Karpas-422 (cell line): ENCODE data around the gene PBX1. TPM values are rescaled to one million over a fixed set of nuclear protein-coding genes. Genes with fewer than 3 reads are reported as not detected.

Experiments
- DNase-seq: peaks from one replicate; pipeline ENCODE4 v3.0.0-alpha.2; 2015
- H2AFZ ChIP-seq: fragments of 200-600 bp; sonication (generic); 2 replicates; pipeline ENCODE4 v1.6.1; 2014; ENCODE audit warnings: antibody characterized with exemption, low read length, mixed read lengths
- H3K27ac ChIP-seq: fragments of 200-600 bp; sonication (generic); 2 replicates; pipeline ENCODE4 v1.5.1; 2014; ENCODE audit warnings: mild to moderate bottlenecking, low read length, moderate library complexity
- H3K27me3 ChIP-seq: fragments of 200-600 bp; sonication (generic); 2 replicates; pipeline ENCODE4 v1.6.1; 2014; ENCODE audit warnings: low read length, mixed read lengths
- H3K36me3 ChIP-seq: fragments of 200-600 bp; sonication (generic); 2 replicates; pipeline ENCODE4 v1.6.1; 2014; ENCODE audit warnings: low read length, mixed read lengths; ENCODE audit not compliant: insufficient read depth
- H3K4me1 ChIP-seq: fragments of 200-600 bp; sonication (generic); 2 replicates; pipeline ENCODE4 v1.6.1; 2014; ENCODE audit warnings: mild to moderate bottlenecking, low read length, mixed read lengths
- H3K4me2 ChIP-seq: fragments of 200-600 bp; sonication (generic); 2 replicates; pipeline ENCODE4 v1.6.1; 2014; ENCODE audit warnings: low read length, low read depth, mild to moderate bottlenecking; ENCODE audit not compliant: poor library complexity, severe bottlenecking
- H3K4me3 ChIP-seq: fragments of 200-600 bp; sonication (generic); 2 replicates; pipeline ENCODE4 v1.5.1; 2014; ENCODE audit warnings: mild to moderate bottlenecking, antibody characterized with exemption, low read length, mixed read lengths
- H3K79me2 ChIP-seq: fragments of 200-600 bp; sonication (generic); 2 replicates; pipeline ENCODE4 v1.6.1; 2014; ENCODE audit warnings: mild to moderate bottlenecking, low read length, mixed read lengths
- H3K9ac ChIP-seq: fragments of 200-600 bp; sonication (generic); 2 replicates; pipeline ENCODE4 v1.6.0; 2014; ENCODE audit warnings: low read length
- H3K9me2 ChIP-seq: fragments of 200-600 bp; sonication (generic), shearing (Covaris generic); replicated peaks from 2 replicates; pipeline ENCODE4 v1.6.0; 2014; ENCODE audit warnings: mild to moderate bottlenecking, low read length, moderate library complexity; ENCODE audit not compliant: insufficient read depth
- H3K9me3 ChIP-seq: fragments of 300-700, 200-600 bp; sonication (generic); 2 replicates; pipeline ENCODE4 v1.6.1; 2014; ENCODE audit warnings: low read length, mixed read lengths
- H4K20me1 ChIP-seq: fragments of 200-600 bp; sonication (generic); 2 replicates; pipeline ENCODE4 v1.6.1; 2014; ENCODE audit warnings: mild to moderate bottlenecking, antibody characterized with exemption, low read length, low read depth; ENCODE audit not compliant: insufficient read depth
- total RNA-seq: library from RNA; depleted of rRNA; stranded (reverse); fragments of >200 nt; shearing (Covaris generic); gene quantifications from 2 replicates; pipeline ENCODE4 v1.2.3, GENCODE V29; 2014; ENCODE audit warnings: low replicate concordance

Gene PBX1
- total RNA-seq, 1 experiment from 2014 or later = 0.41 TPM

- no peak overlapping the region for H3K27ac ChIP-seq
- no peak overlapping the region for H3K9ac ChIP-seq
- H3K4me3 ChIP-seq = no peak overlapping the region
- H3K4me2 ChIP-seq = no peak overlapping the region
- H3K79me2 ChIP-seq = no peaks in the 10 kb centered on the region
- H3K9me2 ChIP-seq = no peaks in the 10 kb centered on the region
- no peaks in the 10 kb centered on the region for H3K9me3 ChIP-seq
- H4K20me1 ChIP-seq = no peaks in the 10 kb centered on the region
- DNase-seq = no peak
- no peaks in the 10 kb centered on the region for H3K36me3 ChIP-seq
- H2AFZ ChIP-seq = no peak overlapping the region
- no peaks in the 10 kb centered on the region for H3K4me1 ChIP-seq
- no peaks in the 10 kb centered on the region for H3K27me3 ChIP-seq
Observed at GRCh38 chr1:164635059-164635802, 76.2 kb downstream of the PBX1 start.

- Histone ChIP-seq H3K36me3 (no peaks in the 10 kb centered on the region), H3K27me3 (no peaks in the 10 kb centered on the region), H4K20me1 (no peaks in the 10 kb centered on the region), H3K4me1 (no peaks in the 10 kb centered on the region), H3K27ac (no peak overlapping the region), H3K4me2 (no peak overlapping the region), H2AFZ (no peak overlapping the region), H3K79me2 (no peaks in the 10 kb centered on the region), H3K9ac (no peak overlapping the region), H3K4me3 (no peak overlapping the region), H3K9me3 (no peaks in the 10 kb centered on the region), H3K9me2 (no peaks in the 10 kb centered on the region)
- DNase-seq = no peak
Observed at GRCh38 chr1:164635803-164636731, 77.1 kb downstream of the PBX1 start.

GRCh38 chr1:164636757-164637156 is 77.8 kb downstream of the PBX1 start:
- Histone ChIP-seq H3K27ac (no peak overlapping the region), H3K4me3 (no peak overlapping the region), H3K9ac (no peak overlapping the region), H3K9me2 (no peaks in the 10 kb centered on the region), H4K20me1 (no peaks in the 10 kb centered on the region), H3K27me3 (no peaks in the 10 kb centered on the region), H2AFZ (no peak overlapping the region), H3K36me3 (no peaks in the 10 kb centered on the region), H3K79me2 (no peaks in the 10 kb centered on the region), H3K9me3 (no peaks in the 10 kb centered on the region), H3K4me2 (no peak overlapping the region), H3K4me1 (no peaks in the 10 kb centered on the region)
- no peak for DNase-seq

GRCh38 chr1:164637461-164638375 is 78.7 kb downstream of the PBX1 start:
- H2AFZ ChIP-seq = no peak overlapping the region
- H3K79me2 ChIP-seq = no peaks in the 10 kb centered on the region
- H3K9me3 ChIP-seq = no peaks in the 10 kb centered on the region
- no peak overlapping the region for H3K9ac ChIP-seq
- no peaks in the 10 kb centered on the region for H3K4me1 ChIP-seq
- no peak overlapping the region for H3K4me2 ChIP-seq
- H3K27me3 ChIP-seq = no peaks in the 10 kb centered on the region
- no peak overlapping the region for H3K27ac ChIP-seq
- H3K9me2 ChIP-seq = no peaks in the 10 kb centered on the region
- no peaks in the 10 kb centered on the region for H3K36me3 ChIP-seq
- no peak for DNase-seq
- H4K20me1 ChIP-seq = no peaks in the 10 kb centered on the region
- no peak overlapping the region for H3K4me3 ChIP-seq

GRCh38 chr1:164638492-164639202 is 79.7 kb downstream of the PBX1 start:
- no peaks in the 10 kb centered on the region for H3K4me1 ChIP-seq
- H3K4me2 ChIP-seq = no peak overlapping the region
- H3K36me3 ChIP-seq = no peaks in the 10 kb centered on the region
- no peaks in the 10 kb centered on the region for H4K20me1 ChIP-seq
- H3K9ac ChIP-seq = no peak overlapping the region
- no peaks in the 10 kb centered on the region for H3K79me2 ChIP-seq
- no peaks in the 10 kb centered on the region for H3K9me2 ChIP-seq
- H3K9me3 ChIP-seq = no peaks in the 10 kb centered on the region
- H3K4me3 ChIP-seq = no peak overlapping the region
- H3K27me3 ChIP-seq = no peaks in the 10 kb centered on the region
- no peak for DNase-seq
- no peak overlapping the region for H3K27ac ChIP-seq
- no peak overlapping the region for H2AFZ ChIP-seq

GRCh38 chr1:164640686-164641352 is 81.8 kb downstream of the PBX1 start:
- Histone ChIP-seq H3K36me3 (no peaks in the 10 kb centered on the region), H4K20me1 (no peaks in the 10 kb centered on the region), H3K9me2 (no peaks in the 10 kb centered on the region), H3K27me3 (no peaks in the 10 kb centered on the region), H3K9ac (no peak overlapping the region), H3K27ac (no peak overlapping the region), H3K79me2 (no peaks in the 10 kb centered on the region), H3K4me3 (no peak overlapping the region), H3K9me3 (no peaks in the 10 kb centered on the region), H2AFZ (no peak overlapping the region), H3K4me1 (no peaks in the 10 kb centered on the region), H3K4me2 (no peak overlapping the region)
- DNase-seq = no peak

GRCh38 chr1:164641353-164641730 is 82.4 kb downstream of the PBX1 start:
- Histone ChIP-seq H3K79me2 (no peaks in the 10 kb centered on the region), H3K9me2 (no peaks in the 10 kb centered on the region), H3K4me1 (no peaks in the 10 kb centered on the region), H3K36me3 (no peaks in the 10 kb centered on the region), H3K9me3 (no peaks in the 10 kb centered on the region), H3K27ac (no peak overlapping the region), H3K9ac (no peak overlapping the region), H4K20me1 (no peaks in the 10 kb centered on the region), H2AFZ (no peak overlapping the region), H3K4me2 (no peak overlapping the region), H3K27me3 (no peaks in the 10 kb centered on the region), H3K4me3 (no peak overlapping the region)
- DNase-seq = no peak
